NCI-H510A (cell line): ENCODE data around the gene SCN2A.
"Not testable (repeated sequence)": the region's sequence is repeated elsewhere in the genome, so short reads cannot be mapped to it uniquely, and the experiment has no call there.

Experiments
- DNase-seq: peaks from one replicate; lab custom pipeline; 2025; lab: John Stamatoyannopoulos, UW

The SCN2A gene

GRCh38 chr2:165253178-165253577 lies 14.0 kb downstream of the SCN2A start:
- DNase-seq: no peak

GRCh38 chr2:165256618-165257017 lies 17.4 kb downstream of the SCN2A start:
- no peak for DNase-seq

- not testable (repeated sequence) for DNase-seq
These were observed 21.1 kb downstream of the SCN2A start for GRCh38 chr2:165260347-165260746.

- no peak for DNase-seq
These were observed 29.5 kb downstream of the SCN2A start for GRCh38 chr2:165268754-165269153.

GRCh38 chr2:165273176-165273575 lies 34.0 kb downstream of the SCN2A start:
- no peak for DNase-seq

- no peak for DNase-seq
These were observed 35.5 kb downstream of the SCN2A start for GRCh38 chr2:165274698-165275097.

- no peak for DNase-seq
These were observed 36.7 kb downstream of the SCN2A start for GRCh38 chr2:165275932-165276331.

- no peak for DNase-seq
These were observed 38.1 kb downstream of the SCN2A start for GRCh38 chr2:165277295-165277694.

- no peak for DNase-seq
These were observed 38.8 kb downstream of the SCN2A start for GRCh38 chr2:165277860-165278656.

GRCh38 chr2:165280356-165280755 lies 41.1 kb downstream of the SCN2A start:
- DNase-seq: no peak

- DNase-seq: no peak
These were observed 42.2 kb downstream of the SCN2A start for GRCh38 chr2:165281387-165281786.

GRCh38 chr2:165283342-165283741 lies 44.1 kb downstream of the SCN2A start:
- DNase-seq: no peak

GRCh38 chr2:165287094-165287778 lies 48.0 kb downstream of the SCN2A start:
- no peak for DNase-seq

GRCh38 chr2:165289069-165289468 lies 49.9 kb downstream of the SCN2A start:
- no peak for DNase-seq

GRCh38 chr2:165293440-165294420 lies 54.5 kb downstream of the SCN2A start:
- DNase-seq: peak; percentile 51

- no peak for DNase-seq
These were observed 55.7 kb downstream of the SCN2A start for GRCh38 chr2:165294912-165295311.

- DNase-seq: no peak
These were observed 56.4 kb downstream of the SCN2A start for GRCh38 chr2:165295643-165296042.

GRCh38 chr2:165305391-165306096 lies 66.3 kb downstream of the SCN2A start:
- no peak for DNase-seq

GRCh38 chr2:165307317-165307716 lies 68.1 kb downstream of the SCN2A start:
- no peak for DNase-seq

- DNase-seq: no peak
These were observed 72.7 kb downstream of the SCN2A start for GRCh38 chr2:165311949-165312348.

- DNase-seq: no peak
These were observed 73.8 kb downstream of the SCN2A start for GRCh38 chr2:165312999-165313398.

GRCh38 chr2:165313509-165313908 lies 74.3 kb downstream of the SCN2A start:
- no peak for DNase-seq
